ENCODE results near the gene BRCC3. TPM values are rescaled to one million over a fixed set of nuclear protein-coding genes. Genes with fewer than 3 reads are reported as not detected.

BRCC3 gene
- total RNA-seq, 1 donor from 2014 or later, result 21.8 TPM

DNA sequence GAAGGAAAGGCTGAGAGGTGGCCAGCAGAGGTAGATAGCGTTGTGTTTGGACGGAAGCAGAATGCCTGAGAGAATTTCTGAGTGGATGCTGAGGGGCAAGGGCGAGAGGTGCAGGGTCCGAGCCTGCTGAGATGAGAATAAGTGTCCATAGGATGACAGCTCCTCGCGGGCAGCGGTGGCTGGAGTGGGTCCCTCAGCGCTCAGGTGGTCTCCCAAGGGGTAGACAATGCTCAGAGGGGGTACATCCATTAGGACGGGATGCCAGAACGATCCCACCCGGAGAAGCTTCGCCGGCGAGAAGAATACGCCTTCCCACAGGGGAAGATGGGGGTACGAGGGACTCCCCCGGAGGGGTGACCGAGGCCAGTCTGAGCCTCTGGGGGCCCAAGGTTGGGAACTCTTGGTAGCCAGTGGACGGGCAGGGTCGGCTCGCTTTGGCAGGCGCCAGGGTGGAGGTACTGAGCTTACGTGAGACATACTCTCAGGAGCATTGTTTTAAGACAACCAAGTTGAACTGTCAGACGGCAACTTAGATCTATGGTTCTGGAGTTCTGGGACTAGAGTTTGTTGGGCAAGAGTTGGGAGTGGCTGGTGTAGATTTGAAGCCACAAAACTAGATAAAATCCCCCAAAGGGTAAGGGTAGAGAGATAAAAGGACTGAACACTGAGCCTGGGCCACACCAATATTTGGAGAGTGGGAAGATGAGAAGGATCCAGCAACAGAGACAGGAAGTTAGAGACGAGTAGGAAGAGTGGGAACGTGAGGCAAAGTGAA lies 15.8 kb downstream of the BRCC3 start:
- H3K79me2 ChIP-seq (ENCODE audit: insufficient read depth, low read length), result no peaks in the 10 kb centered on the region
- peaks cover 2% of the 10 kb centered on the region for H3K36me3 ChIP-seq (ENCODE audit: insufficient read depth, low read length)
- no peak overlapping the region for H3K9ac ChIP-seq (ENCODE audit: low read length)
- H3K27ac Mint-ChIP-seq (ENCODE audit: unreplicated experiment), result no peak overlapping the region
- H3K36me3 Mint-ChIP-seq (ENCODE audit: low read depth, unreplicated experiment), result no peaks in the 10 kb centered on the region
- no peak overlapping the region for H2AFZ ChIP-seq (ENCODE audit: low read depth, low read length)
- no peak overlapping the region for H3K4me3 Mint-ChIP-seq (ENCODE audit: unreplicated experiment)
- H3K27ac ChIP-seq (ENCODE audit: low read depth, low read length), result no peak overlapping the region
- H3K9me3 Mint-ChIP-seq (ENCODE audit: unreplicated experiment), result no peaks in the 10 kb centered on the region
- no peak overlapping the region for H3K4me3 ChIP-seq (ENCODE audit: insufficient read depth, low read depth, low read length)
- no peaks in the 10 kb centered on the region for H3K27me3 Mint-ChIP-seq (ENCODE audit: low read depth, unreplicated experiment)
- no peaks in the 10 kb centered on the region for H3K27me3 ChIP-seq (ENCODE audit: insufficient read depth, low read length)
- TF ChIP-seq, protein P1, sequence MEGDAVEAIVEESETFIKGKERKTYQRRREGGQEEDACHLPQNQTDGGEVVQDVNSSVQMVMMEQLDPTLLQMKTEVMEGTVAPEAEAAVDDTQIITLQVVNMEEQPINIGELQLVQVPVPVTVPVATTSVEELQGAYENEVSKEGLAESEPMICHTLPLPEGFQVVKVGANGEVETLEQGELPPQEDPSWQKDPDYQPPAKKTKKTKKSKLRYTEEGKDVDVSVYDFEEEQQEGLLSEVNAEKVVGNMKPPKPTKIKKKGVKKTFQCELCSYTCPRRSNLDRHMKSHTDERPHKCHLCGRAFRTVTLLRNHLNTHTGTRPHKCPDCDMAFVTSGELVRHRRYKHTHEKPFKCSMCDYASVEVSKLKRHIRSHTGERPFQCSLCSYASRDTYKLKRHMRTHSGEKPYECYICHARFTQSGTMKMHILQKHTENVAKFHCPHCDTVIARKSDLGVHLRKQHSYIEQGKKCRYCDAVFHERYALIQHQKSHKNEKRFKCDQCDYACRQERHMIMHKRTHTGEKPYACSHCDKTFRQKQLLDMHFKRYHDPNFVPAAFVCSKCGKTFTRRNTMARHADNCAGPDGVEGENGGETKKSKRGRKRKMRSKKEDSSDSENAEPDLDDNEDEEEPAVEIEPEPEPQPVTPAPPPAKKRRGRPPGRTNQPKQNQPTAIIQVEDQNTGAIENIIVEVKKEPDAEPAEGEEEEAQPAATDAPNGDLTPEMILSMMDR (IDR thresholded peaks at IDR 0.05; ENCODE audit: insufficient read depth, low read depth, low read length), result no peak
- no peak for TF ChIP-seq EZH2 (IDR thresholded peaks at IDR 0.05; ENCODE audit: insufficient read depth, low read length)
- H4K20me1 ChIP-seq (ENCODE audit: insufficient read depth, low read length), result no peaks in the 10 kb centered on the region
- H3K9me3 ChIP-seq (ENCODE audit: insufficient read depth, low read depth, low read length), result no peaks in the 10 kb centered on the region
- no peaks in the 10 kb centered on the region for H3K4me1 Mint-ChIP-seq (ENCODE audit: low read depth, unreplicated experiment)
- no peaks in the 10 kb centered on the region for H3K4me1 ChIP-seq (ENCODE audit: insufficient read depth, low read length)
- FAIRE-seq, result no peak
- H3K4me2 ChIP-seq (ENCODE audit: low read length), result no peak overlapping the region
- DNase-seq (ENCODE audit: low read depth), result no peak

DNA sequence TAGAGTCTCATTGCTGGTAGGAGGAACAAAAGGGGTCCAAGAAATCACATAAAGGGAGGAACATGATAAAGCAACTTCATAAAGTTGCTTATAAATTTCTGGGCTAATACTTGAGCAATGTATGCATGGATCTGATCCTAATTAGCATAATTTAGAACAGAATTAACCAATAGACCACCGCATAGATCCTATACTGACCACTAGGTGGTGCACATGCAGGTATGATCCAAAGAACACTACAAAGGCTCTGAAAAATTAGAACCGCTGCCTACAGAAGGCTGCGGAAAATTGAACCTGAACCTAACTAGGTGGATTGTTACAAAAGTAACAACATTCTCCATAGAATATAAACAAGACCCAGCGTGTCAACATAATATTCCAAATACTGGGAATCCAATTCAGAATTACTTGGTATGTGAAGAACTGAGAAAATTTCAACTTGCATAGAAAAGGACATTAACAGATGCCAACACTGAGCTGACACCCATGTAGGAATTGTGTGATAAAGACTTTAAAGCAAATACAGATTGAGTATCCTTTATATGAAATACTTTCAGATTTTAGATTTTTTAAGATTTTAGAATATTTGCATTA lies 23.3 kb downstream of the BRCC3 start:
- no peaks in the 10 kb centered on the region for H3K9me3 ChIP-seq (ENCODE audit: insufficient read depth, low read depth, low read length)
- H3K4me3 Mint-ChIP-seq (ENCODE audit: unreplicated experiment), result no peak overlapping the region
- no peak for DNase-seq (ENCODE audit: low read depth)
- no peaks in the 10 kb centered on the region for H3K27me3 ChIP-seq (ENCODE audit: insufficient read depth, low read length)
- FAIRE-seq, result peak; percentile 79
- no peaks in the 10 kb centered on the region for H3K36me3 ChIP-seq (ENCODE audit: insufficient read depth, low read length)
- no peak overlapping the region for H3K27ac ChIP-seq (ENCODE audit: low read depth, low read length)
- H3K9ac ChIP-seq (ENCODE audit: low read length), result no peak overlapping the region
- H3K27ac Mint-ChIP-seq (ENCODE audit: unreplicated experiment), result no peak overlapping the region
- no peak overlapping the region for H2AFZ ChIP-seq (ENCODE audit: low read depth, low read length)
- H3K4me3 ChIP-seq (ENCODE audit: insufficient read depth, low read depth, low read length), result no peak overlapping the region
- no peaks in the 10 kb centered on the region for H3K36me3 Mint-ChIP-seq (ENCODE audit: low read depth, unreplicated experiment)
- H3K4me1 Mint-ChIP-seq (ENCODE audit: low read depth, unreplicated experiment), result no peaks in the 10 kb centered on the region
- no peaks in the 10 kb centered on the region for H4K20me1 ChIP-seq (ENCODE audit: insufficient read depth, low read length)
- no peak overlapping the region for H3K4me2 ChIP-seq (ENCODE audit: low read length)
- H3K27me3 Mint-ChIP-seq (ENCODE audit: low read depth, unreplicated experiment), result no peaks in the 10 kb centered on the region
- H3K9me3 Mint-ChIP-seq (ENCODE audit: unreplicated experiment), result no peaks in the 10 kb centered on the region
- no peaks in the 10 kb centered on the region for H3K79me2 ChIP-seq (ENCODE audit: insufficient read depth, low read length)
- no peak for TF ChIP-seq EZH2 (IDR thresholded peaks at IDR 0.05; ENCODE audit: insufficient read depth, low read length)
- TF ChIP-seq, protein P1 (IDR thresholded peaks at IDR 0.05; ENCODE audit: insufficient read depth, low read depth, low read length), result peak; percentile 56
- no peaks in the 10 kb centered on the region for H3K4me1 ChIP-seq (ENCODE audit: insufficient read depth, low read length)

DNA sequence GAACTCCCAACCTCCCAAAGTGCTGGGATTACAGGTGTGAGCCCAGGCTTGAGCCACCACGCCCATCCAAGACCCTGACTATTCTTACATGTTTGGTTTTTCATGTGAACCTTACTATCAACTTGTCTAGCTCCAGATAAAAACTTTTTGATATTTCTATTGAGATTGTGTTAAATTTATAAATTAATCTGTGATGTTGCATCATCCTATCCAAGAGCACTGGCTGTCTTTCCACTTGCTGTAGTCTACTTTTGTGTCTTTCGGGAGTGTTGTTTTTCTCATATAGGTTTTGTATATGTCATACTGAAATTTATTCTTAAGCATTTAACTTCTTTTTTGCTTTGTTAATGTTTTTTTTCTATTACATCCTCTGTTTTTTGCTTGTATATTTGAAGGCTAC lies 34.6 kb downstream of the BRCC3 start:
- TF ChIP-seq, protein P1 (IDR thresholded peaks at IDR 0.05; ENCODE audit: insufficient read depth, low read depth, low read length), result no peak
- no peak for TF ChIP-seq EZH2 (IDR thresholded peaks at IDR 0.05; ENCODE audit: insufficient read depth, low read length)
- Histone ChIP-seq H3K79me2 (ENCODE audit: insufficient read depth, low read length) (no peaks in the 10 kb centered on the region), H3K4me3 (ENCODE audit: insufficient read depth, low read depth, low read length) (no peak overlapping the region), H3K27ac (ENCODE audit: low read depth, low read length) (no peak overlapping the region), H2AFZ (ENCODE audit: low read depth, low read length) (no peak overlapping the region), H3K4me2 (ENCODE audit: low read length) (no peak overlapping the region), H3K9ac (ENCODE audit: low read length) (no peak overlapping the region), H3K27me3 (ENCODE audit: insufficient read depth, low read length) (no peaks in the 10 kb centered on the region), H4K20me1 (ENCODE audit: insufficient read depth, low read length) (no peaks in the 10 kb centered on the region), H3K36me3 (ENCODE audit: insufficient read depth, low read length) (no peaks in the 10 kb centered on the region), H3K9me3 (ENCODE audit: insufficient read depth, low read depth, low read length) (no peaks in the 10 kb centered on the region), H3K4me1 (ENCODE audit: insufficient read depth, low read length) (no peaks in the 10 kb centered on the region)
- Mint-ChIP-seq H3K4me1 (ENCODE audit: low read depth, unreplicated experiment) (no peaks in the 10 kb centered on the region), H3K27me3 (ENCODE audit: low read depth, unreplicated experiment) (no peaks in the 10 kb centered on the region), H3K4me3 (ENCODE audit: unreplicated experiment) (no peak overlapping the region), H3K9me3 (ENCODE audit: unreplicated experiment) (no peaks in the 10 kb centered on the region), H3K36me3 (ENCODE audit: low read depth, unreplicated experiment) (no peaks in the 10 kb centered on the region), H3K27ac (ENCODE audit: unreplicated experiment) (no peak overlapping the region)
- FAIRE-seq (no peak), DNase-seq (ENCODE audit: low read depth) (no peak)
